Thoracic aorta (tissue), 2 donors: ENCODE data around the gene SLC36A1. TPM values are rescaled to one million over a fixed set of nuclear protein-coding genes. Genes with fewer than 3 reads are reported as not detected.

Source experiments
- ATAC-seq: fragments of 150-250 bp; one replicate; pipeline ENCODE4 v1.8.0; 2017; ENCODE audit warnings: low read depth; ENCODE audit not compliant: insufficient number of reproducible peaks, low FRiP score
- DNase-seq: peaks from one replicate; pipeline ENCODE4 v3.0.0-alpha.2; 2020; ENCODE audit warnings: low spot score
- H3K27ac ChIP-seq, 2 donors: fragments of 200-600 bp; sonication (generic); 1 replicate in 1 of 2; 2 replicates in 1 of 2; pipeline ENCODE4 v1.5.1; 2016; ENCODE audit warnings: mild to moderate bottlenecking in 2 of 2, moderate library complexity in 2 of 2
- H3K27me3 ChIP-seq: fragments of 200-600 bp; sonication (generic); replicated peaks from 2 replicates; pipeline ENCODE4 v1.6.0; 2016; ENCODE audit warnings: mild to moderate bottlenecking; ENCODE audit not compliant: insufficient read depth
- H3K36me3 ChIP-seq: fragments of 200-600 bp; sonication (generic); one replicate; pipeline ENCODE4 v1.5.1; 2016
- H3K4me1 ChIP-seq, 2 donors: fragments of 200-600 bp; sonication (generic); 1 replicate in 1 of 2; 2 replicates in 1 of 2; pipeline versions ENCODE4 v1.5.1 to v1.6.0; 2016; ENCODE audit warnings: low read depth in 2 of 2, mild to moderate bottlenecking in 1 of 2; ENCODE audit not compliant: control insufficient read depth in 1 of 2
- H3K4me3 ChIP-seq: fragments of 200-600 bp; sonication (generic); 2 replicates; pipeline ENCODE4 v1.5.1; 2016; ENCODE audit warnings: mild to moderate bottlenecking
- H3K9me3 ChIP-seq: fragments of 200-600 bp; sonication (generic); 2 replicates; pipeline ENCODE4 v1.5.1; 2016
- CTCF ChIP-seq: fragments of 200-600 bp; sonication (generic); IDR thresholded peaks from one replicate; pipeline ENCODE4 v1.5.1; 2019; ENCODE audit warnings: antibody characterized with exemption
- total RNA-seq, 2 donors: library from RNA; depleted of rRNA; stranded (reverse); fragments of >200 nt; gene quantifications; one replicate each; pipeline versions ENCODE4 v1.1.0 to v1.2.3, GENCODE V29; 2016

SLC36A1 gene
- total RNA-seq, 2 donors from 2014 or later, result 16.0 to 26.5 TPM

DNA sequence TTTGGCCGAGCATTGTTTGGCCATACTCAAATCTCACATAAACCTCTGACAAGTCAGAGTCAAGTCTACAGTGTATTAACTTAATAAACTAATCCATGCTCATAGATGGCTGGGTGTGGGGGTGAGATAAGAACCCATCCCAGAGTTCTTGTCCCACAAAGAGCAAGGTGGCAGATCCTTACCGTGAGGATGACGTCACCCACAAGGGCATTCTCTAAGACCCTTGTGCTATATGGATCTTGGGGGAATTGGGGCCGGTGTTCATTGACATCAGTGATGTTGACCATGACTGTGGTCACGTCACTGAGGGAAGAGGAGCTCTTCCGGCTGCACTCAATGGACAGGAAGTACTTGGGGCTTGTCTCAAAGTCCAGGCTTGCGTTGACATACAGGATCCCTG is 81.6 kb downstream of the SLC36A1 start:
- Histone ChIP-seq H3K27me3 (no peaks in the 10 kb centered on the region), H3K9me3 (no peaks in the 10 kb centered on the region), H3K4me3 (no peak overlapping the region), H3K27ac (no peak overlapping the region), H3K36me3 (no peaks in the 10 kb centered on the region), H3K4me1 (no peaks in the 10 kb centered on the region)
- TF ChIP-seq CTCF, result no peak
- DNase-seq, result no peak
- ATAC-seq, result no peak

GRCh38 chr5:151531581-151531980 is 84.2 kb downstream of the SLC36A1 start:
- Histone ChIP-seq H3K27me3 (no peaks in the 10 kb centered on the region), H3K27ac (no peak overlapping the region), H3K9me3 (no peaks in the 10 kb centered on the region), H3K4me1 (no peaks in the 10 kb centered on the region), H3K4me3 (no peak overlapping the region), H3K36me3 (no peaks in the 10 kb centered on the region)
- DNase-seq (no peak), ATAC-seq (no peak)
- TF ChIP-seq CTCF, result no peak

DNA sequence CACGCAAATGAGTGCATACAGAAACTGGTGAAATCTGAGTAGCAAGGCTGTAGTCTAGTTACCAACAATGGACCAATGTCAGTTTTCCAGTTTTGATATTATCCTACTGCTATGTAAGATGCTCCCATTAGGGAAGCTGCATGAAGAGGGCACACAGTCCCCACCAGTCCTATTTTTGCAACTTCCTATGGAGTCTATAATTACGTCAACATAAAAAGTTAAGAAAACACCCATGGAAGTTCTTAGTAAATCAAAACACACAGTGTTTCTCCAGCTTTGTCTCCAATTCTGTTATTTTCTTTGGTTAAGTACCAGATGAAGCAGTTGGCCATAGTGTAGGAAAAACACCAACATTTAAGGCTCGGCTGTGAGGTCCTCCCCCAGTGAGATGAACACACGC is 85.0 kb downstream of the SLC36A1 start:
- no peaks in the 10 kb centered on the region for H3K9me3 ChIP-seq
- DNase-seq, result no peak
- no peaks in the 10 kb centered on the region for H3K27me3 ChIP-seq
- H3K27ac ChIP-seq, result no peak overlapping the region
- no peaks in the 10 kb centered on the region for H3K36me3 ChIP-seq
- no peak for TF ChIP-seq CTCF
- ATAC-seq, result no peak
- H3K4me1 ChIP-seq, result no peaks in the 10 kb centered on the region
- no peak overlapping the region for H3K4me3 ChIP-seq

DNA sequence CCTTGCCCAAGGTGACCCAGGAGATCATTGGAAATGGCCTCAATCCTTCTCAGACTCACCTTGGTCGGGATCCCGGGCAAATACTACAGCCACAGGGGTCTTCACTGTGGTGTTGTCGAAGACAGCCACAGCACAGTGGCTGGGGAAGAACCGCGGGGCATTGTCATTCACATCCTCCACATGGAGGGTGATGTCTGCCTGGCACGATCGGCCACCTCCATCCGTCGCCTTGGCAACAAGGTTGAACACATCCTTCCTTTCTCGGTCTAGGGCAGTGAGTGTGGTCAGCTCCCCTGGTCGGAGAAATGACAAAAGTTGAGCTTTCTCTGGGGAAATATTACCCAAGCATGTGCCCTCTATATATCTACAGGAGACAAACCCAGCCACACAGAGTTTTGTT is 86.9 kb downstream of the SLC36A1 start:
- no peak for ATAC-seq
- Histone ChIP-seq H3K27ac (no peak overlapping the region), H3K9me3 (no peaks in the 10 kb centered on the region), H3K4me3 (no peak overlapping the region), H3K4me1 (no peaks in the 10 kb centered on the region), H3K36me3 (no peaks in the 10 kb centered on the region), H3K27me3 (no peaks in the 10 kb centered on the region)
- DNase-seq, result no peak
- no peak for TF ChIP-seq CTCF

DNA sequence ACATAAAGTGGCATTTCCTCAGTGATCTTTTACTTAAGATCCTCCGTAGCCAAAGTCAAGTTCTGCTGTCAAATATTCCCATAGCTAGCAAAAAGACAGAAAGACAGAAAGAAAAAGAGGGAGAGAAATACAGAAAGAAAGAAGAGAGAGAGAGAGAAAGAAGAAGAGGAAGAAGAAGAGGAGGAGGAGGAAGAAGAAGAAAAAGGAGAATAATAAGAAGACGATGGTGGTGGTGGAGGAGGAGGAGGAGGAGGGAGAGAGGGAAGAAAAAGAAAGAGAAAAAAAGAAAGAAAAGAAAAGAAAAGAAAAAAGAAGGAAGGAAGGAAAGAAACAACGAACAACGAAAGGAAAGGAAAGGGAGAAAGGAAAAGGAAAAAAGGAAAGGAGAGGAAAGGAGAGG is 89.6 kb downstream of the SLC36A1 start:
- Histone ChIP-seq H3K27ac (no peak overlapping the region), H3K4me3 (no peak overlapping the region), H3K4me1 (no peaks in the 10 kb centered on the region), H3K27me3 (no peaks in the 10 kb centered on the region), H3K9me3 (no peaks in the 10 kb centered on the region), H3K36me3 (no peaks in the 10 kb centered on the region)
- no peak for ATAC-seq
- no peak for DNase-seq
- TF ChIP-seq CTCF, result no peak
